A172 (cell line): ENCODE results near the gene MEG3. TPM values are rescaled to one million over a fixed set of nuclear protein-coding genes. Genes with fewer than 3 reads are reported as not detected.

Source experiments
- total RNA-seq: library from RNA; depleted of rRNA; stranded (reverse); fragments of >200 nt; shearing (Covaris generic); gene quantifications from 2 replicates; pipeline ENCODE4 v1.2.3, GENCODE V29; 2014; rRNA removed

MEG3 gene
- total RNA-seq, 1 experiment from 2014 or later: not detected

Other genes starting within 250 kb of the MEG3 start
- gene BEGAIN, start 238.7 kb upstream of the MEG3 start, total RNA-seq: 1.3 and 1.5 TPM in 2 replicates
- gene DLK1, start 99.2 kb upstream of the MEG3 start, total RNA-seq: not detected in 2 replicates
- gene RTL1, start 77.6 kb downstream of the MEG3 start, total RNA-seq: 0.16 TPM in 1 of 2 replicates, not detected in the other